IMR-90 (cell line): ENCODE measurements around the gene MEGF9. TPM values are rescaled to one million over a fixed set of nuclear protein-coding genes. Genes with fewer than 3 reads are reported as not detected.

Experiments
- ATAC-seq: fragments of 200-7000 bp; cut with Tn5 transposase; 2 replicates; pipeline ENCODE4 v1.9.1; 2020; ENCODE audit warnings: low read depth, mild to moderate bottlenecking, moderate library complexity
- BruUV-seq: library from RNA; stranded (reverse); fragments of 400-500 nt; replicated peaks from 2 replicates; lab custom pipeline; 2021; lab: Mats Ljungman, UMichigan
- CTCF ChIA-PET: fragments of 300-600 bp; formaldehyde crosslinking; extraction: SDS; loops from one replicate; lab custom pipeline; 2021; ENCODE audit warnings: antibody characterized with exemption; lab: Yijun Ruan, JAX
- POLR2A ChIA-PET: fragments of 300-600 bp; sonication (Branson Sonifier 250); formaldehyde crosslinking; loops from one replicate; lab custom pipeline; 2022; ENCODE audit warnings: antibody characterized with exemption; ENCODE audit not compliant: unreplicated experiment; lab: Charles Lee
- DNase-seq: peaks from one replicate; pipeline ENCODE4 v3.0.0; 2013
- H2AFZ ChIP-seq: replicated peaks from 2 replicates; pipeline ENCODE3; 2013; ENCODE audit warnings: low read length, mild to moderate bottlenecking; ENCODE audit not compliant: poor library complexity
- H2AK5ac ChIP-seq: 2 replicates; pipeline ENCODE4 v1.6.1; 2013; ENCODE audit warnings: low read depth, low read length, inconsistent platforms
- H2AK9ac ChIP-seq: replicated peaks from 2 replicates; pipeline ENCODE3; 2013; ENCODE audit warnings: mild to moderate bottlenecking, low read depth, low read length, moderate library complexity; ENCODE audit not compliant: poor library complexity
- H2BK120ac ChIP-seq: 2 replicates; pipeline ENCODE4 v1.6.1; 2013; ENCODE audit warnings: low read depth, low read length, inconsistent platforms
- H2BK15ac ChIP-seq: 3 replicates; pipeline ENCODE4 v1.6.1; 2013; ENCODE audit warnings: low read depth, low read length, inconsistent platforms
- H2BK20ac ChIP-seq: 2 replicates; pipeline ENCODE4 v1.6.1; 2013; ENCODE audit warnings: low read depth, mild to moderate bottlenecking, inconsistent platforms, low read length, moderate library complexity
- H2BK5ac ChIP-seq: 2 replicates; pipeline ENCODE4 v1.6.1; 2013; ENCODE audit warnings: mild to moderate bottlenecking, low read depth, low read length, inconsistent platforms; ENCODE audit not compliant: poor library complexity, severe bottlenecking
- H3K14ac ChIP-seq: replicated peaks from 2 replicates; pipeline ENCODE4 v1.6.1; 2013; ENCODE audit warnings: low read depth, low read length, inconsistent platforms
- H3K18ac ChIP-seq: 2 replicates; pipeline ENCODE4 v1.6.1; 2013; ENCODE audit warnings: low read depth, low read length, control low read depth
- H3K23ac ChIP-seq: 2 replicates; pipeline ENCODE4 v1.6.1; 2013; ENCODE audit warnings: low read depth, low read length, inconsistent platforms
- H3K27ac ChIP-seq: 2 replicates; pipeline ENCODE4 v1.5.1; 2013; ENCODE audit warnings: mild to moderate bottlenecking, control low read depth, low read length; ENCODE audit not compliant: insufficient read depth
- H3K27me3 ChIP-seq: 2 replicates; pipeline ENCODE4 v1.6.1; 2013; ENCODE audit warnings: low read length; ENCODE audit not compliant: control insufficient read depth, insufficient read depth
- H3K36me3 ChIP-seq: 2 replicates; pipeline ENCODE4 v1.6.1; 2013; ENCODE audit warnings: low read length, mixed read lengths; ENCODE audit not compliant: control insufficient read depth, insufficient read depth
- H3K4ac ChIP-seq: 2 replicates; pipeline ENCODE4 v1.6.1; 2013; ENCODE audit warnings: low read depth, low read length, inconsistent platforms
- H3K4me1 ChIP-seq: 2 replicates; pipeline ENCODE4 v1.6.1; 2013; ENCODE audit warnings: low read length, mixed read lengths; ENCODE audit not compliant: control insufficient read depth, insufficient read depth
- H3K4me2 ChIP-seq: 2 replicates; pipeline ENCODE4 v1.6.1; 2013; ENCODE audit warnings: low read depth, mild to moderate bottlenecking, control low read depth, low read length, moderate library complexity
- H3K4me3 ChIP-seq: 2 replicates; pipeline ENCODE4 v1.5.1; 2013; ENCODE audit warnings: low read depth, mild to moderate bottlenecking, control low read depth, low read length, moderate library complexity; ENCODE audit not compliant: insufficient read depth
- H3K56ac ChIP-seq: 2 replicates; pipeline ENCODE4 v1.6.1; 2013; ENCODE audit warnings: low read length, inconsistent platforms; ENCODE audit not compliant: insufficient read depth; ENCODE audit errors: extremely low read depth
- H3K79me1 ChIP-seq, 2 experiments: 2 replicates each; pipeline ENCODE4 v1.6.1; 2013; ENCODE audit warnings: low read length in 2 of 2, inconsistent platforms in 1 of 2, low read depth in 1 of 2
- H3K9ac ChIP-seq: 2 replicates; pipeline ENCODE4 v1.6.1; 2013; ENCODE audit warnings: low read depth, low read length, control low read depth
- H3K9me1 ChIP-seq: 2 replicates; pipeline ENCODE4 v1.6.1; 2013; ENCODE audit warnings: low read length, inconsistent platforms; ENCODE audit not compliant: insufficient read depth
- H3K9me3 ChIP-seq: 2 replicates; pipeline ENCODE4 v1.6.1; 2013; ENCODE audit warnings: low read length; ENCODE audit not compliant: control insufficient read depth, insufficient read depth
- H4K20me1 ChIP-seq: 2 replicates; pipeline ENCODE4 v1.6.1; 2013; ENCODE audit warnings: low read length, inconsistent platforms; ENCODE audit not compliant: insufficient read depth
- H4K5ac ChIP-seq: 2 replicates; pipeline ENCODE4 v1.6.1; 2013; ENCODE audit warnings: mild to moderate bottlenecking, low read depth, low read length, control low read depth
- H4K8ac ChIP-seq, 2 experiments: 2 replicates each; pipeline ENCODE4 v1.6.1; 2013; ENCODE audit warnings: low read depth in 2 of 2, low read length in 2 of 2, control low read depth in 1 of 2, inconsistent platforms in 1 of 2
- H4K91ac ChIP-seq: 2 replicates; pipeline ENCODE4 v1.6.1; 2013; ENCODE audit warnings: low read depth, low read length, inconsistent platforms; ENCODE audit not compliant: insufficient read depth
- ELK1 ChIP-seq: fragments of 150-350 bp; IDR thresholded peaks from 2 replicates; pipeline ENCODE4 v1.6.1; 2016; ENCODE audit warnings: low read depth, mild to moderate bottlenecking, low read length, moderate library complexity, borderline replicate concordance
- POLR2A ChIP-seq: IDR thresholded peaks from 2 replicates; pipeline ENCODE4 v1.6.1; 2012; ENCODE audit warnings: mild to moderate bottlenecking, low read depth, low read length
- RCOR1 ChIP-seq: IDR thresholded peaks from 2 replicates; pipeline ENCODE4 v1.6.1; 2012; ENCODE audit warnings: mild to moderate bottlenecking, low read length, improper control_type of control experiment; ENCODE audit not compliant: insufficient replicate concordance
- WGBS, 2 experiments: methylation state at CpG; one replicate each; pipeline versions ENCODE4 v1.1.5 to v1.1.7; 2013; ENCODE audit warnings: missing lambda C conversion rate in 2 of 2; ENCODE audit not compliant: insufficient read length in 1 of 2; ENCODE audit errors: extremely low coverage in 2 of 2; 5-methylcytosine and 5-hydroxymethylcytosine counted together
- dilution Hi-C: fragments of 300-500 bp; cut with HindIII; formaldehyde crosslinking; loops from one replicate; pipeline ENCODE4 v1.14.3; 2018; ENCODE audit warnings: low sequenced_read_pairs; ENCODE audit not compliant: unreplicated experiment
- in situ Hi-C: fragments of 300-500 bp; cut with MboI; formaldehyde crosslinking; loops from 3 replicates; pipeline ENCODE4 v1.14.3; 2019; ENCODE audit warnings: low sequenced_read_pairs, inconsistent platforms, mixed read lengths
- intact Hi-C: fragments of 100-400 bp; cut with micrococcal nuclease; formaldehyde crosslinking; loops from 2 replicates; pipeline ENCODE4 v1.10.0; 2022
- polyA plus RNA-seq, 3 experiments: library from polyadenylated mRNA; depleted of rRNA; stranded (reverse); fragments of >200 nt; gene quantifications; 2 replicates each; pipeline ENCODE4 v1.2.3, GENCODE V29; 2012; ENCODE audit warnings: low replicate concordance in 1 of 3
- total RNA-seq: library from RNA; depleted of rRNA; stranded (reverse); fragments of >200 nt; gene quantifications from 2 replicates; pipeline ENCODE4 v1.2.3, GENCODE V29; 2012

Gene MEGF9
- total and polyA plus RNA-seq, 2 of the 4 experiments (the other 2 are of a cell fraction): 3.4 TPM

- no peak overlapping the region for H3K14ac ChIP-seq
- no peaks in the 10 kb centered on the region for H3K9me3 ChIP-seq
- no peak overlapping the region for H3K23ac ChIP-seq
- H4K20me1 ChIP-seq: no peaks in the 10 kb centered on the region
- dilution Hi-C loops (no loop called here), in situ Hi-C loops (no loop called here), intact Hi-C loops (no loop called here)
- no peak for DNase-seq
- no peak overlapping the region for H3K18ac ChIP-seq
- H3K4me3 ChIP-seq: no peak overlapping the region
- BruUV-seq: no TSS peak
- no peak overlapping the region for H3K56ac ChIP-seq
- H4K91ac ChIP-seq: no peak overlapping the region
- WGBS, 2 experiments: 100% methylated on average over 1 of the region's 4 CpGs; no CpG with 5 or more reads in 1 of the 2 experiments
- no peak overlapping the region for H3K27ac ChIP-seq
- no peak overlapping the region for H4K5ac ChIP-seq
- H3K36me3 ChIP-seq: no peaks in the 10 kb centered on the region
- H3K9me1 ChIP-seq: no peaks in the 10 kb centered on the region
- H2AK9ac ChIP-seq: no peak overlapping the region
- no peak for ATAC-seq
- peaks cover 5% of the 10 kb centered on the region for H3K4me1 ChIP-seq
- POLR2A ChIA-PET: no interaction called here
- H2BK20ac ChIP-seq: no peak overlapping the region
- H2AFZ ChIP-seq: no peak overlapping the region
- no peak overlapping the region for H2BK120ac ChIP-seq
- H3K9ac ChIP-seq: no peak overlapping the region
- no peak overlapping the region for H3K4me2 ChIP-seq
- H3K4ac ChIP-seq: no peak overlapping the region
- H2BK5ac ChIP-seq: no peak overlapping the region
- no peaks in the 10 kb centered on the region for H3K27me3 ChIP-seq
- no peak for TF ChIP-seq RCOR1
- TF ChIP-seq ELK1: no peak
- TF ChIP-seq POLR2A: no peak
- CTCF ChIA-PET: no interaction called here
- H4K8ac ChIP-seq: no peak overlapping the region
- no peak overlapping the region; the same call in 1 of the 2 replicates for H2AK5ac ChIP-seq
- no peak overlapping the region for H2BK15ac ChIP-seq
- peaks cover 13 to 28% of the 10 kb centered on the region in 2 experiments; a peak in 3 of 4 replicates for H3K79me1 ChIP-seq
These were observed 34.1 kb downstream of the MEGF9 start for GRCh38 chr9:120680161-120680560.
